GM23248 (cell line): ENCODE data around the gene ZNF444. TPM values are rescaled to one million over a fixed set of nuclear protein-coding genes. Genes with fewer than 3 reads are reported as not detected.

ENCODE experiments used
- DNase-seq: peaks from one replicate; pipeline ENCODE4 v3.0.0-alpha.2; 2015
- H2AFZ ChIP-seq: fragments of 200-600 bp; sonication (generic); 2 replicates; pipeline ENCODE4 v1.6.1; 2016; ENCODE audit warnings: antibody characterized with exemption
- H3F3A ChIP-seq: fragments of 200-600 bp; sonication (generic); 2 replicates; pipeline ENCODE4 v1.6.1; 2016; ENCODE audit warnings: mild to moderate bottlenecking, antibody characterized with exemption, mixed run types; ENCODE audit not compliant: insufficient read depth
- H3K27ac ChIP-seq: fragments of 200-600 bp; sonication (generic); 2 replicates; pipeline ENCODE4 v1.5.1; 2016; ENCODE audit warnings: mild to moderate bottlenecking
- H3K27me3 ChIP-seq: fragments of 200-600 bp; sonication (generic); replicated peaks from 2 replicates; pipeline ENCODE4 v1.6.1; 2016; ENCODE audit warnings: mild to moderate bottlenecking; ENCODE audit not compliant: insufficient read depth
- H3K36me3 ChIP-seq: fragments of 200-600 bp; sonication (generic); 2 replicates; pipeline ENCODE4 v1.6.1; 2016; ENCODE audit warnings: low read depth, mild to moderate bottlenecking
- H3K4me1 ChIP-seq: fragments of 200-600 bp; sonication (generic); 2 replicates; pipeline ENCODE4 v1.6.1; 2016; ENCODE audit warnings: mild to moderate bottlenecking; ENCODE audit not compliant: insufficient read depth
- H3K4me2 ChIP-seq: fragments of 200-600 bp; sonication (generic); one replicate; pipeline ENCODE4 v1.6.1; 2016; ENCODE audit warnings: mild to moderate bottlenecking; ENCODE audit not compliant: unreplicated experiment
- H3K4me3 ChIP-seq: fragments of 200-600 bp; sonication (generic); 2 replicates; pipeline ENCODE4 v1.5.1; 2016; ENCODE audit warnings: mild to moderate bottlenecking
- H3K79me2 ChIP-seq: fragments of 200-600 bp; sonication (generic); 2 replicates; pipeline ENCODE4 v1.6.1; 2016; ENCODE audit warnings: mild to moderate bottlenecking; ENCODE audit not compliant: insufficient read depth
- H3K9ac ChIP-seq: fragments of 200-600 bp; sonication (generic); 2 replicates; pipeline ENCODE4 v1.6.1; 2016; ENCODE audit warnings: mild to moderate bottlenecking
- H3K9me2 ChIP-seq: fragments of 200-600 bp; sonication (generic); 2 replicates; pipeline ENCODE4 v1.6.1; 2016; ENCODE audit warnings: mixed run types, mild to moderate bottlenecking, moderate library complexity; ENCODE audit not compliant: insufficient read depth
- H3K9me3 ChIP-seq: fragments of 200-600 bp; sonication (generic); one replicate; pipeline ENCODE4 v1.6.1; 2017; ENCODE audit warnings: low read depth
- H4K20me1 ChIP-seq: fragments of 200-600 bp; sonication (generic); 2 replicates; pipeline ENCODE4 v1.6.0; 2016; ENCODE audit not compliant: insufficient read depth
- EZH2 ChIP-seq: fragments of 200-600 bp; sonication (generic); IDR thresholded peaks from 2 replicates; pipeline ENCODE4 v1.6.1; 2018; ENCODE audit warnings: antibody characterized with exemption, mild to moderate bottlenecking; ENCODE audit not compliant: insufficient read depth, poor library complexity, severe bottlenecking
- EZH2phosphoT487 ChIP-seq: fragments of 200-600 bp; sonication (generic); IDR thresholded peaks from 2 replicates; pipeline ENCODE4 v1.6.1; 2018; ENCODE audit warnings: antibody characterized with exemption, moderate library complexity, mild to moderate bottlenecking, low read depth; ENCODE audit not compliant: insufficient read depth
- WGBS, 2 experiments: methylation state at CpG; one replicate each; pipeline ENCODE4 v1.1.6; 2015 to 2017; ENCODE audit warnings: low lambda C conversion rate in 2 of 2, low coverage in 1 of 2; ENCODE audit errors: missing lambda C conversion rate in 2 of 2; 5-methylcytosine and 5-hydroxymethylcytosine counted together
- in situ Hi-C: fragments of 300-500 bp; cut with MboI; formaldehyde crosslinking; loops from 2 replicates; pipeline ENCODE4 v1.15.0; 2020
- polyA plus RNA-seq: library from polyadenylated mRNA; unstranded; fragments of >200 nt; fragmentation: Nextera tagmentation; extraction: Ambion mirVana; gene quantifications from 2 replicates; pipeline ENCODE4 v1.2.1, GENCODE V29; 2016
- total RNA-seq: library from RNA; depleted of rRNA; stranded (reverse); fragments of >200 nt; shearing (Covaris generic); gene quantifications from 2 replicates; pipeline ENCODE4 v1.2.3, GENCODE V29; 2014

Gene ZNF444
- total and polyA plus RNA-seq, 2 experiments from 2014 or later = 7.7 to 21.8 TPM

- H3K9me3 ChIP-seq = no peaks in the 10 kb centered on the region
- in situ Hi-C loops = no loop called here
- H3K4me3 ChIP-seq = peak overlapping the region; percentile 48
- H2AFZ ChIP-seq = no peak overlapping the region
- H4K20me1 ChIP-seq = no peaks in the 10 kb centered on the region; the same call in 1 of the 2 replicates
- H3K27me3 ChIP-seq = no peaks in the 10 kb centered on the region
- H3K9me2 ChIP-seq = no peaks in the 10 kb centered on the region
- TF ChIP-seq EZH2 = no peak
- no peak for TF ChIP-seq EZH2phosphoT487
- peak overlapping the region; percentile 47 for H3K27ac ChIP-seq
- peak overlapping the region; percentile 58 for H3K4me2 ChIP-seq
- H3K79me2 ChIP-seq = peaks cover 100% of the 10 kb centered on the region
- H3K9ac ChIP-seq = peak overlapping the region; percentile 47
- WGBS, 2 experiments = 28 to 34% methylated on average over 13 of the region's 13 CpGs
- DNase-seq = peak; percentile 51
- peaks cover 13% of the 10 kb centered on the region for H3K4me1 ChIP-seq
- H3F3A ChIP-seq = no peaks in the 10 kb centered on the region
- no peaks in the 10 kb centered on the region for H3K36me3 ChIP-seq
These were observed 31.9 kb upstream of the ZNF444 start for GRCh38 chr19:56109226-56109625.

- Histone ChIP-seq H3K79me2 (peaks cover 100% of the 10 kb centered on the region), H3K9ac (no peak overlapping the region), H3K36me3 (no peaks in the 10 kb centered on the region), H3K4me3 (no peak overlapping the region), H3K27ac (no peak overlapping the region), H3K9me3 (no peaks in the 10 kb centered on the region), H3K4me1 (peaks cover 13% of the 10 kb centered on the region), H3F3A (no peaks in the 10 kb centered on the region), H2AFZ (no peak overlapping the region), H3K9me2 (no peaks in the 10 kb centered on the region), H4K20me1 (no peaks in the 10 kb centered on the region; the same call in 1 of the 2 replicates), H3K4me2 (no peak overlapping the region), H3K27me3 (no peaks in the 10 kb centered on the region)
- in situ Hi-C loops = no loop called here
- WGBS, 2 experiments = 81 to 82% methylated on average over 12 of the region's 12 CpGs
- DNase-seq = no peak
- TF ChIP-seq EZH2 = no peak
- TF ChIP-seq EZH2phosphoT487 = no peak
These were observed 30.3 kb upstream of the ZNF444 start for GRCh38 chr19:56110515-56111448.

GRCh38 chr19:56111601-56112312 lies 29.3 kb upstream of the ZNF444 start:
- Histone ChIP-seq H3K9me2 (no peaks in the 10 kb centered on the region), H3K4me3 (no peak overlapping the region), H3K9ac (no peak overlapping the region), H3K4me2 (no peak overlapping the region), H4K20me1 (no peaks in the 10 kb centered on the region; the same call in 1 of the 2 replicates), H3K27me3 (no peaks in the 10 kb centered on the region), H3K4me1 (peaks cover 13% of the 10 kb centered on the region), H2AFZ (no peak overlapping the region), H3F3A (no peaks in the 10 kb centered on the region), H3K9me3 (no peaks in the 10 kb centered on the region), H3K27ac (no peak overlapping the region), H3K36me3 (no peaks in the 10 kb centered on the region), H3K79me2 (peaks cover 100% of the 10 kb centered on the region)
- no peak for DNase-seq
- no peak for TF ChIP-seq EZH2
- TF ChIP-seq EZH2phosphoT487 = no peak
- in situ Hi-C loops = no loop called here
- 79 to 85% methylated on average over 20 to 23 of the region's 24 CpGs for WGBS, 2 experiments

- no peak for DNase-seq
- Histone ChIP-seq H4K20me1 (no peaks in the 10 kb centered on the region; the same call in 1 of the 2 replicates), H3K9me3 (no peaks in the 10 kb centered on the region), H3K36me3 (no peaks in the 10 kb centered on the region), H3K9me2 (no peaks in the 10 kb centered on the region), H2AFZ (no peak overlapping the region), H3K27ac (no peak overlapping the region), H3K4me3 (no peak overlapping the region), H3K4me1 (peaks cover 13% of the 10 kb centered on the region), H3F3A (no peaks in the 10 kb centered on the region), H3K9ac (no peak overlapping the region), H3K4me2 (no peak overlapping the region), H3K27me3 (no peaks in the 10 kb centered on the region), H3K79me2 (peaks cover 100% of the 10 kb centered on the region)
- no peak for TF ChIP-seq EZH2phosphoT487
- no peak for TF ChIP-seq EZH2
- WGBS, 2 experiments = 63 to 68% methylated on average over 9 to 10 of the region's 10 CpGs
- in situ Hi-C loops = no loop called here
These were observed 28.8 kb upstream of the ZNF444 start for GRCh38 chr19:56112313-56112709.
